A549 (cell line): Measurements from ENCODE around the gene LTA. TPM values are rescaled to one million over a fixed set of nuclear protein-coding genes. Genes with fewer than 3 reads are reported as not detected.

Source experiments
- ATAC-seq, 2 experiments: fragments of 200-7000 bp in 1 of 2; fragments of >200 bp in 1 of 2; cut with Nextera tagmentation in 1 of 2; cut with Tn5 transposase in 1 of 2; 3 replicates each; pipeline versions ENCODE4 v1.8.0 to v1.9.1; 2018 to 2020; ENCODE audit warnings: mild to moderate bottlenecking in 1 of 2, moderate library complexity in 1 of 2
- CTCF ChIA-PET: fragments of 300-600 bp; sonication (Branson Sonifier 250); formaldehyde crosslinking; extraction: SDS; loops from one replicate; lab custom pipeline; 2021; ENCODE audit warnings: antibody characterized with exemption, inconsistent platforms; lab: Yijun Ruan, JAX
- POLR2A ChIA-PET: fragments of 350-600 bp; formaldehyde crosslinking; extraction: SDS; loops from one replicate; lab custom pipeline; 2021; ENCODE audit warnings: antibody characterized with exemption, inconsistent platforms; lab: Yijun Ruan, JAX
- DNase-seq, 2 experiments: peaks; one replicate each; pipeline versions ENCODE4 v3.0.0 to v3.0.0-alpha.2; 2011 to 2016; ENCODE audit warnings: low read depth in 1 of 2, low spot score in 1 of 2
- FAIRE-seq: peaks from 2 replicates; lab custom pipeline; 2011; peaks lifted over from hg19 to GRCh38; lab: Jason Lieb, UNC
- H3K27ac ChIP-seq, 2 experiments: fragments of >200 bp; sonication (Bioruptor Twin); formaldehyde crosslinking; 3 replicates each; pipeline ENCODE4 v1.5.1; 2016 to 2017
- H3K4me1 ChIP-seq: fragments of >200 bp; sonication (Bioruptor Twin); formaldehyde crosslinking; 3 replicates; pipeline ENCODE4 v1.6.1; 2016
- H3K4me2 ChIP-seq: fragments of >200 bp; sonication (Bioruptor Twin); formaldehyde crosslinking; 3 replicates; pipeline ENCODE4 v1.6.1; 2016
- H3K4me3 ChIP-seq: fragments of >200 bp; sonication (Bioruptor Twin); formaldehyde crosslinking; 3 replicates; pipeline ENCODE4 v1.5.1; 2016
- H3K9me3 ChIP-seq: fragments of >200 bp; sonication (Bioruptor Twin); formaldehyde crosslinking; 3 replicates; pipeline ENCODE4 v1.6.1; 2016
- CBX2 ChIP-seq: fragments of 200-600 bp; sonication (generic); IDR thresholded peaks from 2 replicates; pipeline ENCODE4 v1.6.1; 2016; ENCODE audit warnings: low read depth, mild to moderate bottlenecking, borderline replicate concordance
- CBX8 ChIP-seq: fragments of 200-600 bp; sonication (generic); IDR thresholded peaks from 2 replicates; pipeline ENCODE4 v1.6.1; 2016
- CHD4 ChIP-seq: fragments of 200-600 bp; sonication (generic); IDR thresholded peaks from 2 replicates; pipeline ENCODE4 v1.6.1; 2016; ENCODE audit warnings: antibody characterized with exemption, mild to moderate bottlenecking, borderline replicate concordance
- EHMT2 ChIP-seq: fragments of 200-600 bp; sonication (generic); IDR thresholded peaks from 2 replicates; pipeline ENCODE4 v1.6.1; 2016; ENCODE audit warnings: antibody characterized with exemption, low read depth, mild to moderate bottlenecking, moderate library complexity
- GATA3 ChIP-seq: IDR thresholded peaks from 2 replicates; pipeline ENCODE4 v1.6.1; 2012; ENCODE audit warnings: borderline replicate concordance
- HEYL ChIP-seq: fragments of 250-450 bp; sonication (Bioruptor Pico); IDR thresholded peaks from 2 replicates; pipeline ENCODE4 v1.8.0; 2021; ENCODE audit warnings: mild to moderate bottlenecking, moderate library complexity
- HOXA7 ChIP-seq: fragments of 250-450 bp; sonication (Bioruptor Pico); IDR thresholded peaks from 2 replicates; pipeline ENCODE4 v1.5.0; 2020; ENCODE audit warnings: mild to moderate bottlenecking, moderate library complexity
- HOXB13 ChIP-seq: fragments of 250-450 bp; sonication (Bioruptor Pico); IDR thresholded peaks from 2 replicates; pipeline ENCODE4 v1.5.0; 2020; ENCODE audit warnings: low read depth, mild to moderate bottlenecking, moderate library complexity
- HOXB5 ChIP-seq: fragments of 250-450 bp; sonication (Bioruptor Pico); IDR thresholded peaks from 2 replicates; pipeline ENCODE4 v1.5.0; 2020; ENCODE audit warnings: mild to moderate bottlenecking, moderate library complexity
- KDM5A ChIP-seq: fragments of 200-600 bp; sonication (generic); IDR thresholded peaks from 2 replicates; pipeline ENCODE4 v1.6.1; 2016; ENCODE audit warnings: antibody characterized with exemption, mild to moderate bottlenecking
- MAFK ChIP-seq: fragments of 450-650 bp; IDR thresholded peaks from 2 replicates; pipeline ENCODE4 v1.6.1; 2014; ENCODE audit not compliant: partially characterized antibody
- MYC ChIP-seq: IDR thresholded peaks from 2 replicates; pipeline ENCODE4 v1.6.1; 2012; ENCODE audit warnings: mild to moderate bottlenecking, inconsistent platforms, low read length, improper control_type of control experiment, borderline replicate concordance
- NFE2L2 ChIP-seq: fragments of 150-350 bp; conservative IDR thresholded peaks from 2 replicates; pipeline ENCODE4 v1.6.1; 2014; ENCODE audit warnings: low read length
- POLR2AphosphoS2 ChIP-seq: conservative IDR thresholded peaks from 2 replicates; pipeline ENCODE4 v1.6.1; 2012; ENCODE audit warnings: low read length, improper control_type of control experiment, inconsistent platforms
- RAD21 ChIP-seq, 2 experiments: fragments of >200 bp in 1 of 2; sonication (Bioruptor Twin) in 1 of 2; formaldehyde crosslinking in 1 of 2; IDR thresholded peaks in 1 of 2; conservative IDR thresholded peaks in 1 of 2; 2 replicates in 1 of 2; 3 replicates in 1 of 2; pipeline ENCODE4 v1.6.1; 2012 to 2018; ENCODE audit warnings: inconsistent platforms in 1 of 2
- RFX5 ChIP-seq: fragments of 450-650 bp; IDR thresholded peaks from 2 replicates; pipeline ENCODE4 v1.7.1; 2014; ENCODE audit warnings: antibody characterized with exemption, mild to moderate bottlenecking, moderate library complexity
- TFCP2L1 ChIP-seq: fragments of 250-450 bp; sonication (Bioruptor Pico); IDR thresholded peaks from 2 replicates; pipeline ENCODE4 v1.5.0; 2021; ENCODE audit warnings: mild to moderate bottlenecking
- TP53 ChIP-seq: fragments of 250-450 bp; sonication (Bioruptor Pico); IDR thresholded peaks from 2 replicates; pipeline ENCODE4 v1.5.0; 2021; ENCODE audit warnings: mild to moderate bottlenecking, moderate library complexity
- whole genome bisulfite sequencing: methylation state at CpG from one replicate; pipeline ENCODE4 v1.1.6; 2017; ENCODE audit errors: missing lambda C conversion rate; 5-methylcytosine and 5-hydroxymethylcytosine counted together
- polyA plus RNA-seq, 4 experiments: library from polyadenylated mRNA; depleted of rRNA in 3 of 4; stranded (reverse); fragments of >200 nt; fragmentation: RNase III in 1 of 4; extraction: RNeasy Plus Mini Kit Qiagen cat#74134 plus additional on column Dnase treatment in 1 of 4; gene quantifications; 2 replicates in 3 of 4; 3 replicates in 1 of 4; pipeline ENCODE4 v1.2.3, GENCODE V29; 2011 to 2017
- TF ChIP-seq, protein P1 (sequence below): fragments of 250-450 bp; sonication (Bioruptor Pico); IDR thresholded peaks from 2 replicates; pipeline ENCODE4 v1.5.0; 2020; ENCODE audit warnings: low read depth, mild to moderate bottlenecking, moderate library complexity
- TF ChIP-seq, protein P2 (sequence below): fragments of 150-350 bp; IDR thresholded peaks from 2 replicates; pipeline ENCODE4 v1.6.1; 2014; ENCODE audit warnings: low read depth, mild to moderate bottlenecking, low read length
- TF ChIP-seq, protein P3 (sequence below): fragments of 250-450 bp; sonication (Bioruptor Pico); IDR thresholded peaks from 2 replicates; pipeline ENCODE4 v1.5.0; 2021; ENCODE audit warnings: mild to moderate bottlenecking, moderate library complexity, borderline replicate concordance
- TF ChIP-seq, protein P4 (sequence below): IDR thresholded peaks from 2 replicates; pipeline ENCODE4 v1.6.1; 2012; ENCODE audit warnings: low read depth, borderline replicate concordance

The LTA gene
- polyA plus RNA-seq, 2 of the 4 experiments (the other 2 are of a cell fraction), result 0.08 TPM; not detected in 1

DNA sequence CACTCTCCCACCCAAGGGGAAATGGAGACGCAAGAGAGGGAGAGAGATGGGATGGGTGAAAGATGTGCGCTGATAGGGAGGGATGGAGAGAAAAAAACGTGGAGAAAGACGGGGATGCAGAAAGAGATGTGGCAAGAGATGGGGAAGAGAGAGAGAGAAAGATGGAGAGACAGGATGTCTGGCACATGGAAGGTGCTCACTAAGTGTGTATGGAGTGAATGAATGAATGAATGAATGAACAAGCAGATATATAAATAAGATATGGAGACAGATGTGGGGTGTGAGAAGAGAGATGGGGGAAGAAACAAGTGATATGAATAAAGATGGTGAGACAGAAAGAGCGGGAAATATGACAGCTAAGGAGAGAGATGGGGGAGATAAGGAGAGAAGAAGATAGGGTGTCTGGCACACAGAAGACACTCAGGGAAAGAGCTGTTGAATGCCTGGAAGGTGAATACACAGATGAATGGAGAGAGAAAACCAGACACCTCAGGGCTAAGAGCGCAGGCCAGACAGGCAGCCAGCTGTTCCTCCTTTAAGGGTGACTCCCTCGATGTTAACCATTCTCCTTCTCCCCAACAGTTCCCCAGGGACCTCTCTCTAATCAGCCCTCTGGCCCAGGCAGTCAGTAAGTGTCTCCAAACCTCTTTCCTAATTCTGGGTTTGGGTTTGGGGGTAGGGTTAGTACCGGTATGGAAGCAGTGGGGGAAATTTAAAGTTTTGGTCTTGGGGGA is 4.0 kb downstream of the LTA start:
- ChIA-PET POLR2A (no interaction called here), CTCF (interaction anchor here (1.4 to 18.3 kb wide), 5 partner anchors 8 to 29 kb away, joined by 4 to 338 read pairs (median 19); partner anchors contain the start of genes ATP6V1G2, NCR3 and NFKBIL1)
- no peak for TF ChIP-seq GATA3
- TF ChIP-seq, protein P1, sequence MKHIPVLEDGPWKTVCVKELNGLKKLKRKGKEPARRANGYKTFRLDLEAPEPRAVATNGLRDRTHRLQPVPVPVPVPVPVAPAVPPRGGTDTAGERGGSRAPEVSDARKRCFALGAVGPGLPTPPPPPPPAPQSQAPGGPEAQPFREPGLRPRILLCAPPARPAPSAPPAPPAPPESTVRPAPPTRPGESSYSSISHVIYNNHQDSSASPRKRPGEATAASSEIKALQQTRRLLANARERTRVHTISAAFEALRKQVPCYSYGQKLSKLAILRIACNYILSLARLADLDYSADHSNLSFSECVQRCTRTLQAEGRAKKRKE (CRISPR knock-in tag), result no peak
- TF ChIP-seq RAD21 (conservative IDR thresholded peaks at IDR 0.05 in 1 of 2, IDR thresholded peaks at IDR 0.05 in 1 of 2), result no peak
- no peak for TF ChIP-seq CBX8
- no peak for TF ChIP-seq HOXA7 (CRISPR knock-in tag)
- no peak for TF ChIP-seq TFCP2L1 (CRISPR knock-in tag)
- TF ChIP-seq, protein P2, sequence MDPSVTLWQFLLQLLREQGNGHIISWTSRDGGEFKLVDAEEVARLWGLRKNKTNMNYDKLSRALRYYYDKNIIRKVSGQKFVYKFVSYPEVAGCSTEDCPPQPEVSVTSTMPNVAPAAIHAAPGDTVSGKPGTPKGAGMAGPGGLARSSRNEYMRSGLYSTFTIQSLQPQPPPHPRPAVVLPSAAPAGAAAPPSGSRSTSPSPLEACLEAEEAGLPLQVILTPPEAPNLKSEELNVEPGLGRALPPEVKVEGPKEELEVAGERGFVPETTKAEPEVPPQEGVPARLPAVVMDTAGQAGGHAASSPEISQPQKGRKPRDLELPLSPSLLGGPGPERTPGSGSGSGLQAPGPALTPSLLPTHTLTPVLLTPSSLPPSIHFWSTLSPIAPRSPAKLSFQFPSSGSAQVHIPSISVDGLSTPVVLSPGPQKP, result no peak
- ATAC-seq (no peak), DNase-seq (no peak), FAIRE-seq (no peak)
- Histone ChIP-seq H3K27ac (no peak overlapping the region), H3K4me3 (no peak overlapping the region), H3K4me1 (no peaks in the 10 kb centered on the region), H3K4me2 (no peak overlapping the region), H3K9me3 (no peaks in the 10 kb centered on the region)
- WGBS, result 78% methylated on average over 8 of the region's 8 CpGs

DNA sequence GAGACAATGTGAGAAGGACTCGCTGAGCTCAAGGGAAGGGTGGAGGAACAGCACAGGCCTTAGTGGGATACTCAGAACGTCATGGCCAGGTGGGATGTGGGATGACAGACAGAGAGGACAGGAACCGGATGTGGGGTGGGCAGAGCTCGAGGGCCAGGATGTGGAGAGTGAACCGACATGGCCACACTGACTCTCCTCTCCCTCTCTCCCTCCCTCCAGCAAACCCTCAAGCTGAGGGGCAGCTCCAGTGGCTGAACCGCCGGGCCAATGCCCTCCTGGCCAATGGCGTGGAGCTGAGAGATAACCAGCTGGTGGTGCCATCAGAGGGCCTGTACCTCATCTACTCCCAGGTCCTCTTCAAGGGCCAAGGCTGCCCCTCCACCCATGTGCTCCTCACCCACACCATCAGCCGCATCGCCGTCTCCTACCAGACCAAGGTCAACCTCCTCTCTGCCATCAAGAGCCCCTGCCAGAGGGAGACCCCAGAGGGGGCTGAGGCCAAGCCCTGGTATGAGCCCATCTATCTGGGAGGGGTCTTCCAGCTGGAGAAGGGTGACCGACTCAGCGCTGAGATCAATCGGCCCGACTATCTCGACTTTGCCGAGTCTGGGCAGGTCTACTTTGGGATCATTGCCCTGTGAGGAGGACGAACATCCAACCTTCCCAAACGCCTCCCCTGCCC is 4.9 kb downstream of the LTA start:
- TF ChIP-seq, protein P2, result no peak
- TF ChIP-seq TP53 (CRISPR knock-in tag) (no peak), HOXB5 (CRISPR knock-in tag) (no peak), NFE2L2 (no peak), KDM5A (no peak), POLR2AphosphoS2 (no peak), MAFK (no peak), EHMT2 (no peak), MYC (no peak), HEYL (no peak), CBX2 (no peak), RFX5 (no peak), HOXB13 (CRISPR knock-in tag) (no peak), RAD21 (conservative IDR thresholded peaks at IDR 0.05 in 1 of 2, IDR thresholded peaks at IDR 0.05 in 1 of 2) (no peak), CHD4 (no peak)
- TF ChIP-seq, protein P3, sequence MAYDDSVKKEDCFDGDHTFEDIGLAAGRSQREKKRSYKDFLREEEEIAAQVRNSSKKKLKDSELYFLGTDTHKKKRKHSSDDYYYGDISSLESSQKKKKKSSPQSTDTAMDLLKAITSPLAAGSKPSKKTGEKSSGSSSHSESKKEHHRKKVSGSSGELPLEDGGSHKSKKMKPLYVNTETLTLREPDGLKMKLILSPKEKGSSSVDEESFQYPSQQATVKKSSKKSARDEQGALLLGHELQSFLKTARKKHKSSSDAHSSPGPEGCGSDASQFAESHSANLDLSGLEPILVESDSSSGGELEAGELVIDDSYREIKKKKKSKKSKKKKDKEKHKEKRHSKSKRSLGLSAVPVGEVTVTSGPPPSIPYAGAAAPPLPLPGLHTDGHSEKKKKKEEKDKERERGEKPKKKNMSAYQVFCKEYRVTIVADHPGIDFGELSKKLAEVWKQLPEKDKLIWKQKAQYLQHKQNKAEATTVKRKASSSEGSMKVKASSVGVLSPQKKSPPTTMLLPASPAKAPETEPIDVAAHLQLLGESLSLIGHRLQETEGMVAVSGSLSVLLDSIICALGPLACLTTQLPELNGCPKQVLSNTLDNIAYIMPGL (CRISPR knock-in tag), result no peak
- TF ChIP-seq, protein P4, sequence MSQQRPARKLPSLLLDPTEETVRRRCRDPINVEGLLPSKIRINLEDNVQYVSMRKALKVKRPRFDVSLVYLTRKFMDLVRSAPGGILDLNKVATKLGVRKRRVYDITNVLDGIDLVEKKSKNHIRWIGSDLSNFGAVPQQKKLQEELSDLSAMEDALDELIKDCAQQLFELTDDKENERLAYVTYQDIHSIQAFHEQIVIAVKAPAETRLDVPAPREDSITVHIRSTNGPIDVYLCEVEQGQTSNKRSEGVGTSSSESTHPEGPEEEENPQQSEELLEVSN, result no peak
- TF ChIP-seq, all 56 proteins: peak for 0
- no peak overlapping the region for H3K4me2 ChIP-seq
- POLR2A ChIA-PET, result no interaction called here
- CTCF ChIA-PET, result interaction anchor here (1.4 to 18.3 kb wide), 5 partner anchors 7 to 30 kb away, joined by 4 to 338 read pairs (median 19); partner anchors contain the start of genes ATP6V1G2, NCR3 and NFKBIL1
- no peak for ATAC-seq
- FAIRE-seq, result no peak
- 75% methylated on average over 11 of the region's 19 CpGs for WGBS
- no peak overlapping the region for H3K4me3 ChIP-seq
- no peak for DNase-seq
- peaks cover 6% of the 10 kb centered on the region; the same call in 1 of the 3 replicates for H3K4me1 ChIP-seq
- H3K27ac ChIP-seq, result no peak overlapping the region
- no peaks in the 10 kb centered on the region for H3K9me3 ChIP-seq
